H1 (cell line): ENCODE measurements around the gene ITGB7. TPM values are rescaled to one million over a fixed set of nuclear protein-coding genes. Genes with fewer than 3 reads are reported as not detected.

Experiments used
- CTCF ChIA-PET: fragments of 300-600 bp; sonication (Branson Sonifier 250); formaldehyde crosslinking; loops from one replicate; lab custom pipeline; 2021; ENCODE audit not compliant: partially characterized antibody; lab: Charles Lee
- POLR2A ChIA-PET: fragments of 300-600 bp; sonication (Branson Sonifier 250); formaldehyde crosslinking; loops from one replicate; lab custom pipeline; 2021; ENCODE audit warnings: inconsistent platforms; ENCODE audit not compliant: partially characterized antibody; lab: Charles Lee
- DNase-seq, 2 experiments: peaks; one replicate each; pipeline versions ENCODE4 v3.0.0 to v3.0.0-alpha.2; 2010 to 2022; ENCODE audit warnings: low spot score in 2 of 2, low read depth in 1 of 2, mixed read lengths in 1 of 2
- FAIRE-seq: peaks from 2 replicates; lab custom pipeline; 2011; peaks lifted over from hg19 to GRCh38; lab: Jason Lieb, UNC
- H2AFZ ChIP-seq: 2 replicates; pipeline ENCODE4 v1.8.1; 2012; ENCODE audit warnings: low read length, inconsistent platforms
- H2AK5ac ChIP-seq: 2 replicates; pipeline ENCODE4 v1.6.1; 2013; ENCODE audit warnings: low read depth, low read length
- H2BK120ac ChIP-seq: replicated peaks from 2 replicates; pipeline ENCODE3; 2013; ENCODE audit warnings: low read depth, low read length, inconsistent platforms
- H2BK12ac ChIP-seq: 2 replicates; pipeline ENCODE4 v1.6.1; 2013; ENCODE audit warnings: low read depth, low read length
- H2BK15ac ChIP-seq: 2 replicates; pipeline ENCODE4 v1.6.1; 2013; ENCODE audit warnings: low read length
- H2BK20ac ChIP-seq: 2 replicates; pipeline ENCODE4 v1.6.1; 2013; ENCODE audit warnings: low read length
- H2BK5ac ChIP-seq: 2 replicates; pipeline ENCODE4 v1.6.1; 2013; ENCODE audit warnings: low read depth, low read length
- H3K14ac ChIP-seq: 2 replicates; pipeline ENCODE4 v1.6.1; 2013; ENCODE audit warnings: inconsistent platforms; ENCODE audit not compliant: insufficient read length
- H3K18ac ChIP-seq: 2 replicates; pipeline ENCODE4 v1.6.1; 2013; ENCODE audit warnings: low read length; ENCODE audit errors: extremely low read depth
- H3K23ac ChIP-seq: 2 replicates; pipeline ENCODE4 v1.6.1; 2013; ENCODE audit warnings: inconsistent platforms; ENCODE audit not compliant: insufficient read length
- H3K23me2 ChIP-seq: 2 replicates; pipeline ENCODE4 v1.6.1; 2013; ENCODE audit warnings: low read depth, low read length
- H3K27ac ChIP-seq: 2 replicates; pipeline ENCODE4 v1.6.1; 2011; ENCODE audit warnings: low read depth, low read length, inconsistent platforms
- H3K27me3 ChIP-seq, 4 experiments: replicated peaks in 1 of 4; 1 replicate in 1 of 4; 2 replicates in 3 of 4; pipeline versions ENCODE4 v1.6.1 to v1.8.1; 2011 to 2013; ENCODE audit warnings: low read length in 3 of 4, mild to moderate bottlenecking in 3 of 4, inconsistent platforms in 2 of 4, mixed read lengths in 2 of 4, moderate library complexity in 1 of 4; ENCODE audit not compliant: control insufficient read depth in 3 of 4, insufficient read depth in 3 of 4; ENCODE audit errors: extremely low read depth in 1 of 4
- H3K36me3 ChIP-seq, 4 experiments: 2 replicates each; pipeline versions ENCODE4 v1.6.1 to v1.8.1; 2011 to 2013; ENCODE audit warnings: mild to moderate bottlenecking in 4 of 4, low read length in 3 of 4, moderate library complexity in 2 of 4, control low read depth in 1 of 4, inconsistent platforms in 1 of 4; ENCODE audit not compliant: insufficient read depth in 4 of 4, control insufficient read depth in 2 of 4
- H3K4ac ChIP-seq: replicated peaks from 2 replicates; pipeline ENCODE3; 2013; ENCODE audit warnings: low read length, low read depth, mixed read lengths, inconsistent platforms; ENCODE audit not compliant: insufficient read length
- H3K4me1 ChIP-seq, 4 experiments: replicated peaks in 1 of 4; 1 replicate in 1 of 4; 2 replicates in 3 of 4; pipeline versions ENCODE4 v1.6.1 to v1.8.1; 2011 to 2013; ENCODE audit warnings: low read length in 3 of 4, inconsistent platforms in 2 of 4, mixed read lengths in 1 of 4; ENCODE audit not compliant: insufficient read depth in 4 of 4, control insufficient read depth in 3 of 4
- H3K4me2 ChIP-seq, 2 experiments: 2 replicates each; pipeline versions ENCODE4 v1.6.1 to v1.8.1; 2011 to 2013; ENCODE audit warnings: low read depth in 2 of 2, low read length in 2 of 2, control low read depth in 1 of 2, inconsistent platforms in 1 of 2, mild to moderate bottlenecking in 1 of 2; ENCODE audit not compliant: insufficient read depth in 1 of 2
- H3K4me3 ChIP-seq, 4 experiments: fragments of 200-600, 300-600 bp in 1 of 4; sonication (generic), shearing (Covaris generic), sonication (Bioruptor Twin) in 1 of 4; 2 replicates each; pipeline versions ENCODE4 v1.5.1 to v1.8.1; 2011 to 2016; ENCODE audit warnings: low read length in 4 of 4, low read depth in 3 of 4, control low read depth in 2 of 4, inconsistent platforms in 2 of 4, mild to moderate bottlenecking in 2 of 4, mixed read lengths in 1 of 4, moderate library complexity in 1 of 4; ENCODE audit not compliant: insufficient read depth in 2 of 4; ENCODE audit errors: extremely low read depth in 1 of 4
- H3K56ac ChIP-seq: replicated peaks from 2 replicates; pipeline ENCODE3; 2013; ENCODE audit warnings: low read depth, mild to moderate bottlenecking, mixed read lengths, low read length, inconsistent platforms; ENCODE audit not compliant: insufficient read length
- H3K79me1 ChIP-seq: 2 replicates; pipeline ENCODE4 v1.6.1; 2013; ENCODE audit warnings: low read depth, low read length, control low read depth
- H3K79me2 ChIP-seq, 2 experiments: 2 replicates each; pipeline versions ENCODE4 v1.6.1 to v1.8.1; 2012 to 2013; ENCODE audit warnings: low read length in 2 of 2, mild to moderate bottlenecking in 2 of 2, inconsistent platforms in 1 of 2; ENCODE audit not compliant: insufficient read depth in 2 of 2, control insufficient read depth in 1 of 2
- H3K9ac ChIP-seq, 4 experiments: replicated peaks in 1 of 4; 1 replicate in 1 of 4; 2 replicates in 3 of 4; pipeline versions ENCODE4 v1.6.1 to v1.8.1; 2011 to 2013; ENCODE audit warnings: low read depth in 3 of 4, low read length in 3 of 4, control low read depth in 2 of 4, mild to moderate bottlenecking in 2 of 4, moderate library complexity in 2 of 4, inconsistent platforms in 1 of 4; ENCODE audit errors: extremely low read depth in 1 of 4
- H3K9me3 ChIP-seq, 2 experiments: 2 replicates each; pipeline versions ENCODE4 v1.6.1 to v1.8.1; 2012 to 2013; ENCODE audit warnings: mild to moderate bottlenecking in 2 of 2, moderate library complexity in 2 of 2, control low read depth in 1 of 2, inconsistent platforms in 1 of 2, low read depth in 1 of 2, low read length in 1 of 2, mixed read lengths in 1 of 2; ENCODE audit not compliant: insufficient read depth in 2 of 2
- H4K20me1 ChIP-seq, 2 experiments: replicated peaks in 1 of 2; 2 replicates each; pipeline versions ENCODE3 to v1.8.1; 2011 to 2013; ENCODE audit warnings: inconsistent platforms in 2 of 2, low read length in 2 of 2, mild to moderate bottlenecking in 1 of 2; ENCODE audit not compliant: insufficient read depth in 2 of 2, control insufficient read depth in 1 of 2
- H4K5ac ChIP-seq: 2 replicates; pipeline ENCODE4 v1.6.1; 2013; ENCODE audit warnings: low read length, low read depth, mixed read lengths, inconsistent platforms; ENCODE audit not compliant: insufficient read length
- H4K8ac ChIP-seq: 2 replicates; pipeline ENCODE4 v1.8.0; 2013; ENCODE audit warnings: mild to moderate bottlenecking, moderate library complexity, low read length, inconsistent platforms; ENCODE audit not compliant: insufficient read depth; ENCODE audit errors: extremely low read depth
- H4K91ac ChIP-seq: replicated peaks from 2 replicates; pipeline ENCODE3; 2013; ENCODE audit warnings: low read length, mixed read lengths, inconsistent platforms; ENCODE audit not compliant: insufficient read length
- CBX5 ChIP-seq: fragments of 300-800, 300-1000 bp; sonication (generic); IDR thresholded peaks from 2 replicates; pipeline ENCODE4 v1.7.1; 2016; ENCODE audit warnings: antibody characterized with exemption, low read length, low read depth
- CTBP2 ChIP-seq: IDR thresholded peaks from 2 replicates; pipeline ENCODE4 v1.7.0; 2011; ENCODE audit warnings: borderline replicate concordance, mild to moderate bottlenecking, moderate library complexity, mixed read lengths, low read length; ENCODE audit not compliant: insufficient read depth, insufficient read length
- JUND ChIP-seq: IDR thresholded peaks from 2 replicates; pipeline ENCODE4 v1.6.1; 2011; ENCODE audit warnings: mild to moderate bottlenecking, improper control_type of control experiment, low read length
- KDM4A ChIP-seq: IDR thresholded peaks from one replicate; pipeline ENCODE4 v1.7.1; 2012; ENCODE audit warnings: low read depth, mild to moderate bottlenecking, moderate library complexity, low read length, inconsistent platforms; ENCODE audit not compliant: severe bottlenecking
- POLR2A ChIP-seq, 2 experiments: IDR thresholded peaks; 1 replicate in 1 of 2; 2 replicates in 1 of 2; pipeline ENCODE4 v1.6.1; 2011; ENCODE audit warnings: low read depth in 2 of 2, low read length in 2 of 2, mild to moderate bottlenecking in 2 of 2; ENCODE audit errors: control extremely low read depth in 1 of 2
- RNF2 ChIP-seq: fragments of 200-900, 300-1000 bp; sonication (generic); IDR thresholded peaks from 2 replicates; pipeline ENCODE4 v1.7.1; 2016; ENCODE audit warnings: borderline replicate concordance, low read depth, mild to moderate bottlenecking, antibody characterized with exemption, low read length; ENCODE audit not compliant: poor library complexity, severe bottlenecking; ENCODE audit errors: missing control alignments
- SUZ12 ChIP-seq: fragments of 200-600 bp; sonication (generic); IDR thresholded peaks from 2 replicates; pipeline ENCODE4 v1.6.1; 2012; ENCODE audit warnings: mild to moderate bottlenecking, inconsistent platforms, low read length, moderate library complexity, mixed read lengths
- WGBS, 2 experiments: shearing (Covaris generic) in 1 of 2; methylation state at CpG; one replicate each; pipeline versions ENCODE4 v1.1.6 to v1.1.7; 2013 to 2015; ENCODE audit warnings: low lambda C conversion rate in 2 of 2, mixed read lengths in 2 of 2, inconsistent platforms in 1 of 2, low coverage in 1 of 2, missing lambda C conversion rate in 1 of 2; ENCODE audit not compliant: insufficient replicate concordance in 2 of 2, insufficient coverage in 1 of 2, insufficient read length in 1 of 2; ENCODE audit errors: extremely low coverage in 1 of 2, missing lambda C conversion rate in 1 of 2; 5-methylcytosine and 5-hydroxymethylcytosine counted together
- polyA plus RNA-seq, 7 experiments: library from polyadenylated mRNA; depleted of rRNA in 3 of 7; stranded (reverse) in 5 of 7; unstranded in 2 of 7; fragments of >200 nt in 5 of 7; fragments of 200-250 nt in 2 of 7; gene quantifications; 1 replicate in 5 of 7; 2 replicates in 1 of 7; 4 replicates in 1 of 7; pipeline versions ENCODE4 v1.2.1 to v1.2.3, GENCODE V29; 2011 to 2013; ENCODE audit warnings: missing spikeins in 2 of 7, mixed read lengths in 2 of 7
- total RNA-seq: library from RNA; stranded (reverse); fragmentation: NEBNext Ultra II Directional; extraction: Animal tissue kit (Norgen Biotek cat#: 25700); gene quantifications from 2 replicates; pipeline ENCODE4 v1.2.1, GENCODE V29; 2021

Gene ITGB7
- total and polyA plus RNA-seq, 2 of the 8 experiments (the other 6 are each of a cell fraction or from before 2014, with no cell fraction given), result 0.35 to 0.54 TPM

DNA sequence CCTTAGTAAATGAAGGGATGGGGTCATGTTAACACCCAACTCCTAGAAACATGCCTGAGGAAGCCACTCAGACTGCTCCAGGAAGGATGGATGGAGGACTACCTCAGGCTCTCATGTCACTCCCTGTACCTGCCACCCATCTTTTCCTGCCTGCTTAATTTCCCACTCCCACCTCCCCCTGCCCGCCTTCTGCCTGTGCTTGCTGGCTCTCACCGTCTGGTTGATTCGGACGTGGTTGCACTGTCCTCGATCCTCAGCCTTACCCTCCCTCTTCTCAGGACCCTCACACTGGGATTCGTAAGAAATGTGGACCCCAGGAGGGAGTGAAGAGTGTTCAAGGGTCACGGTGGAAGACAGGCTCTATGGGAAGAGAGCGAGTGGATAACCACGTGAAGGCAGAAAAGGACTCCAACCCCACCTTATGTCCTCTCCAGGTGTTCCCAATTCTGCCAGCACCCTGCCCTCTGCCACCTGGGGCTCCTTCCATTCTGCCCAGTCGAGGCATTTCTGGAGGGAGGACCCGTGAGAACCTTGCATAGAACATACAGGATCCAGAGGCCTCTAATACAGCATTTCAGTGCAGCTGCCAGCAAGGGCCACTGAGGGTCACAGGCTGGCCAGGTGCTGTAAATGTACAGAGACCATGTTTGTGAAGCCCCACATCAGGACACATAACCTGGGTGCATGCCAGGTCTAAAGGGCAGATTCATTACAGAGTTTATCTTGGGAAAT is 12.9 kb downstream of the ITGB7 start:
- Histone ChIP-seq H4K8ac (no peak overlapping the region), H3K14ac (no peak overlapping the region), H3K4me2 (no peak overlapping the region), H3K27ac (no peak overlapping the region), H3K4me1 (peaks cover 0 to 3% (median 2%) of the 10 kb centered on the region in 4 experiments; a peak in 4 of 7 replicates), H3K4me3 (no peak overlapping the region), H4K91ac (no peak overlapping the region)
- CTCF ChIA-PET, result interaction anchor here (0.6 to 12.9 kb wide), 16 partner anchors 9 to 129 kb away, joined by 3 to 198 read pairs (median 18); partner anchors contain the start of genes CSAD, ESPL1, ITGB7 and ZNF740
- TF ChIP-seq JUND, result no peak
- TF ChIP-seq POLR2A (IDR thresholded peaks at IDR 0.05; ENCODE audit: control extremely low read depth in 1 of 2, low read depth in 2 of 2, low read length in 2 of 2), result 0 out of 3 replicates have a peak, but pooled peaks of 1 of the 2 experiments have one; percentile 1
- no peak for TF ChIP-seq CTBP2
- TF ChIP-seq RNF2, result no peak
- no peak for TF ChIP-seq SUZ12
- no peak for TF ChIP-seq CBX5
- TF ChIP-seq KDM4A, result no peak
- TF ChIP-seq, all 59 proteins: peak for 1
- Histone ChIP-seq H3K56ac (no peak overlapping the region), H2BK120ac (no peak overlapping the region), H2BK12ac (no peak overlapping the region), H2AFZ (no peak overlapping the region), H3K79me2 (no peaks in the 10 kb centered on the region), H3K79me1 (no peaks in the 10 kb centered on the region), H3K23ac (no peak overlapping the region), H3K9me3 (no peaks in the 10 kb centered on the region), H3K18ac (no peak overlapping the region), H3K27me3 (peaks cover 2 to 37% (median 19%) of the 10 kb centered on the region in 4 experiments), H3K23me2 (peaks cover 2% of the 10 kb centered on the region; the same call in 1 of the 2 replicates), H3K9ac (no peak overlapping the region), H3K4ac (no peak overlapping the region), H2BK5ac (no peak overlapping the region), H2BK20ac (no peak overlapping the region), H2AK5ac (no peak overlapping the region), H3K36me3 (peaks cover 0 to 2% (median 0%) of the 10 kb centered on the region in 4 experiments; a peak in 1 of 8 replicates), H2BK15ac (no peak overlapping the region), H4K5ac (no peak overlapping the region), H4K20me1 (peaks cover 2 to 7% of the 10 kb centered on the region in 2 experiments)
- 81% methylated on average over 8 of the region's 11 CpGs; no CpG with 5 or more reads in 1 of the 2 experiments for WGBS, 2 experiments
- FAIRE-seq (no peak), DNase-seq (no peak)
- POLR2A ChIA-PET, result interaction anchor here (0.7 to 2.1 kb wide), 8 partner anchors 10 to 97 kb away, joined by 3 to 7 read pairs (median 4); partner anchors contain the start of genes CSAD, IGFBP6 and ITGB7
